K562 (cell line): ENCODE results near the gene SPNS1. TPM values are rescaled to one million over a fixed set of nuclear protein-coding genes. Genes with fewer than 3 reads are reported as not detected.
A peak's percentile ranks its signal among the peaks of the same experiment; 100 is the strongest.

Source experiments
- CBFB ChIP-seq: sonication (generic); formaldehyde crosslinking; IDR thresholded peaks from 2 replicates; pipeline ENCODE4 v1.4.0; 2020; ENCODE audit warnings: mild to moderate bottlenecking, missing genetic modification reagents
- E2F5 ChIP-seq: sonication (generic); formaldehyde crosslinking; IDR thresholded peaks from 2 replicates; pipeline ENCODE4 v1.8.0; 2022; ENCODE audit warnings: mild to moderate bottlenecking, missing genetic modification reagents
- HDAC2 ChIP-seq: fragments of 450-650 bp; IDR thresholded peaks from 2 replicates; pipeline ENCODE4 v1.6.1; 2016; ENCODE audit warnings: mild to moderate bottlenecking
- HDAC3 ChIP-seq: fragments of 450-650 bp; IDR thresholded peaks from 2 replicates; pipeline ENCODE4 v1.6.1; 2018; ENCODE audit warnings: borderline replicate concordance, mild to moderate bottlenecking, moderate library complexity; ENCODE audit not compliant: partially characterized antibody
- HNRNPLL ChIP-seq: fragments of 200-400 bp; formaldehyde crosslinking; IDR thresholded peaks from 2 replicates; pipeline ENCODE4 v1.6.1; 2017; ENCODE audit warnings: low read length, low read depth, mild to moderate bottlenecking; ENCODE audit not compliant: poor library complexity, severe bottlenecking
- KLF13 ChIP-seq: fragments of 450-650 bp; IDR thresholded peaks from 2 replicates; pipeline ENCODE4 v1.6.1; 2016; ENCODE audit warnings: missing genetic modification characterization, low read depth, mild to moderate bottlenecking, missing compliant biosample characterization, moderate library complexity, borderline replicate concordance
- NFATC3 ChIP-seq: fragments of 450-650 bp; IDR thresholded peaks from 2 replicates; pipeline ENCODE4 v1.6.1; 2017; ENCODE audit warnings: mild to moderate bottlenecking
- NFRKB ChIP-seq: fragments of 450-650 bp; IDR thresholded peaks from 2 replicates; pipeline ENCODE4 v1.6.1; 2016; ENCODE audit warnings: low read depth
- NR4A1 ChIP-seq, 2 experiments: fragments of 250-450 bp in 1 of 2; fragments of 450-650 bp in 1 of 2; sonication (Bioruptor Pico) in 1 of 2; IDR thresholded peaks; 2 replicates each; pipeline versions ENCODE4 v1.4.0 to v1.6.1; 2016 to 2020; ENCODE audit warnings: mild to moderate bottlenecking in 2 of 2, missing compliant biosample characterization in 1 of 2, missing genetic modification characterization in 1 of 2, moderate library complexity in 1 of 2
- POLR2AphosphoS2 ChIP-seq: IDR thresholded peaks from 2 replicates; pipeline ENCODE4 v1.6.1; 2012; ENCODE audit warnings: low read length, improper control_type of control experiment
- RBM17 ChIP-seq: fragments of 200-400 bp; formaldehyde crosslinking; IDR thresholded peaks from 2 replicates; pipeline ENCODE4 v1.6.1; 2017; ENCODE audit warnings: low read depth, mild to moderate bottlenecking, low read length, borderline replicate concordance
- SRSF1 ChIP-seq: fragments of 200-400 bp; formaldehyde crosslinking; IDR thresholded peaks from 2 replicates; pipeline ENCODE4 v1.6.1; 2017; ENCODE audit warnings: mild to moderate bottlenecking, low read depth, low read length, moderate library complexity
- TCF7L2 ChIP-seq: fragments of 150-350 bp; IDR thresholded peaks from 2 replicates; pipeline ENCODE4 v1.6.1; 2016; ENCODE audit warnings: low read depth, mild to moderate bottlenecking, low read length, moderate library complexity
- ZHX1 ChIP-seq: fragments of 150-350 bp; conservative IDR thresholded peaks from 2 replicates; pipeline ENCODE4 v1.6.1; 2014; ENCODE audit warnings: low read length
- ZNF140 ChIP-seq: fragments of 250-450 bp; sonication (Bioruptor Pico); IDR thresholded peaks from 2 replicates; pipeline ENCODE4 v1.8.0; 2021; ENCODE audit warnings: moderate library complexity, mild to moderate bottlenecking, inconsistent platforms
- ZNF217 ChIP-seq: sonication (generic); formaldehyde crosslinking; IDR thresholded peaks from 2 replicates; pipeline ENCODE4 v1.8.0; 2022; ENCODE audit warnings: mild to moderate bottlenecking, missing genetic modification reagents
- ZNF354B ChIP-seq: fragments of 250-450 bp; sonication (Bioruptor Pico); IDR thresholded peaks from 2 replicates; pipeline ENCODE4 v1.4.0; 2020
- ZNF384 ChIP-seq: IDR thresholded peaks from 2 replicates; pipeline ENCODE4 v1.6.1; 2012; ENCODE audit warnings: low read depth, low read length, improper control_type of control experiment
- ZNF639 ChIP-seq, 2 experiments: fragments of 200-800 bp in 1 of 2; sonication (Bioruptor generic) in 1 of 2; sonication (generic) in 1 of 2; formaldehyde crosslinking in 1 of 2; IDR thresholded peaks in 1 of 2; conservative IDR thresholded peaks in 1 of 2; 2 replicates each; pipeline versions ENCODE4 v1.5.0 to v1.6.1; 2016 to 2020; ENCODE audit warnings: missing compliant biosample characterization in 1 of 2, missing genetic modification characterization in 1 of 2, missing genetic modification reagents in 1 of 2
- ZNF76 ChIP-seq: fragments of 250-450 bp; sonication (Bioruptor Pico); IDR thresholded peaks from 2 replicates; pipeline ENCODE4 v1.4.0; 2020; ENCODE audit warnings: mild to moderate bottlenecking, moderate library complexity, borderline replicate concordance
- polyA plus RNA-seq, 8 experiments: library from polyadenylated mRNA; depleted of rRNA in 4 of 8; stranded (reverse) in 5 of 8; unstranded in 3 of 8; fragments of >200 nt; fragmentation: Nextera tagmentation in 2 of 8; fragmentation: Illumina TruSeq in 1 of 8; extraction: Ambion mirVana in 2 of 8; extraction: Trizol in 1 of 8; gene quantifications; 2 replicates each; pipeline versions ENCODE4 v1.2.1 to v1.2.3, GENCODE V29; 2011 to 2014; ENCODE audit warnings: inconsistent platforms in 1 of 8, missing spikeins in 1 of 8
- total RNA-seq, 7 experiments: library from RNA; depleted of rRNA in 6 of 7; stranded (reverse); fragments of >200 nt in 6 of 7; fragmentation: Illumina TruSeq in 2 of 7; extraction: Trizol in 2 of 7; gene quantifications; 2 replicates each; pipeline versions ENCODE4 v1.2.1 to v1.2.3, GENCODE V29; 2011 to 2021; ENCODE audit warnings: low replicate concordance in 1 of 7

SPNS1 gene
- total and polyA plus RNA-seq, 9 of the 15 experiments (the other 6 are each of a cell fraction or from before 2014, with no cell fraction given), result 0.58 to 64.9 (median 13.7) TPM

- TF ChIP-seq HNRNPLL (no peak), KLF13 (no peak), ZNF384 (no peak), HDAC3 (peak; percentile 68), RBM17 (no peak), NR4A1 (CRISPR knock-in tag; IDR thresholded peaks at IDR 0.05) (peak; percentile 31; the same call in 1 of the 2 replicates), NR4A1 (tag; IDR thresholded peaks at IDR 0.05) (no peak), NFRKB (peak; percentile 77; the same call in 1 of the 2 replicates), ZHX1 (no peak), ZNF354B (CRISPR knock-in tag) (no peak), ZNF639 (CRISPR knock-in tag; conservative IDR thresholded peaks at IDR 0.05 in 1 of 2, IDR thresholded peaks at IDR 0.05 in 1 of 2) (no peak; a peak in 1 of 4 replicates), POLR2AphosphoS2 (0 out of 2 replicates have a peak, but pooled peaks have one; percentile 59), NFATC3 (no peak), SRSF1 (no peak), CBFB (CRISPR knock-in tag) (no peak), ZNF140 (CRISPR knock-in tag) (no peak), ZNF217 (CRISPR knock-in tag) (no peak), TCF7L2 (no peak), E2F5 (CRISPR knock-in tag) (no peak), ZNF76 (CRISPR knock-in tag) (no peak), HDAC2 (peak; percentile 99)
Measured at GRCh38 chr16:28925386-28926228, 49.0 kb upstream of the SPNS1 start (continued).
